T-helper 2 cell treated with Interferon-gamma antibody and Interleukin-4, amounts not matched to agents 5 μg/mL and 100 μg/mL, for 36 hours (primary cell): Measurements from ENCODE around the gene SYNE4.
A peak's percentile ranks its signal among the peaks of the same experiment; 100 is the strongest.
"Not testable (repeated sequence)": the region's sequence is repeated elsewhere in the genome, so short reads cannot be mapped to it uniquely, and the experiment has no call there.

Experiments
- DNase-seq: peaks from one replicate; pipeline ENCODE4 v3.0.0; 2021; ENCODE audit warnings: low spot score
- H3K27ac Mint-ChIP-seq: one replicate; pipeline ENCODE4 v1.8.0; 2021; ENCODE audit warnings: mild to moderate bottlenecking, mixed read lengths
- H3K27me3 Mint-ChIP-seq: one replicate; pipeline ENCODE4 v1.8.0; 2021; ENCODE audit warnings: low read depth, mixed read lengths
- H3K36me3 Mint-ChIP-seq: one replicate; pipeline ENCODE4 v1.8.0; 2021; ENCODE audit warnings: low read depth, mixed read lengths
- H3K4me1 Mint-ChIP-seq: one replicate; pipeline ENCODE4 v1.8.0; 2021; ENCODE audit warnings: low read depth, mixed read lengths
- H3K4me3 Mint-ChIP-seq: one replicate; pipeline ENCODE4 v1.8.0; 2022; ENCODE audit warnings: mild to moderate bottlenecking, moderate library complexity, mixed read lengths
- H3K9me3 Mint-ChIP-seq: one replicate; pipeline ENCODE4 v1.8.0; 2021; ENCODE audit warnings: mixed read lengths

The SYNE4 gene

GRCh38 chr19:35990156-35990555 lies 18.5 kb downstream of the SYNE4 start:
- Mint-ChIP-seq H3K9me3 (peaks cover 5% of the 10 kb centered on the region), H3K36me3 (no peaks in the 10 kb centered on the region), H3K27me3 (peaks cover 35% of the 10 kb centered on the region), H3K4me3 (no peak overlapping the region), H3K27ac (no peak overlapping the region), H3K4me1 (peaks cover 5% of the 10 kb centered on the region)
- no peak for DNase-seq

- Mint-ChIP-seq H3K36me3 (no peaks in the 10 kb centered on the region), H3K27ac (no peak overlapping the region), H3K9me3 (peaks cover 5% of the 10 kb centered on the region), H3K4me1 (no peaks in the 10 kb centered on the region), H3K4me3 (no peak overlapping the region), H3K27me3 (peaks cover 45% of the 10 kb centered on the region)
- DNase-seq: no peak
Measured at GRCh38 chr19:35988824-35989223, 19.8 kb downstream of the SYNE4 start.

- Mint-ChIP-seq H3K27me3 (peaks cover 45% of the 10 kb centered on the region), H3K4me1 (no peaks in the 10 kb centered on the region), H3K4me3 (no peak overlapping the region), H3K36me3 (no peaks in the 10 kb centered on the region), H3K27ac (no peak overlapping the region), H3K9me3 (peaks cover 5% of the 10 kb centered on the region)
- DNase-seq: no peak
Measured at GRCh38 chr19:35987571-35987896, 21.1 kb downstream of the SYNE4 start.

- H3K27ac Mint-ChIP-seq: no peak overlapping the region
- no peaks in the 10 kb centered on the region for H3K4me1 Mint-ChIP-seq
- H3K36me3 Mint-ChIP-seq: no peaks in the 10 kb centered on the region
- H3K4me3 Mint-ChIP-seq: peak overlapping the region; percentile 82
- H3K9me3 Mint-ChIP-seq: peaks cover 5% of the 10 kb centered on the region
- H3K27me3 Mint-ChIP-seq: peaks cover 45% of the 10 kb centered on the region
- DNase-seq: no peak
Measured at GRCh38 chr19:35986664-35987570, 21.7 kb downstream of the SYNE4 start.

GRCh38 chr19:35986111-35986510 lies 22.5 kb downstream of the SYNE4 start:
- H3K4me1 Mint-ChIP-seq: no peaks in the 10 kb centered on the region
- H3K27ac Mint-ChIP-seq: no peak overlapping the region
- peaks cover 45% of the 10 kb centered on the region for H3K27me3 Mint-ChIP-seq
- H3K9me3 Mint-ChIP-seq: peaks cover 5% of the 10 kb centered on the region
- DNase-seq: no peak
- no peak overlapping the region for H3K4me3 Mint-ChIP-seq
- H3K36me3 Mint-ChIP-seq: no peaks in the 10 kb centered on the region

GRCh38 chr19:35983177-35983576 lies 25.4 kb downstream of the SYNE4 start:
- Mint-ChIP-seq H3K27me3 (peaks cover 35% of the 10 kb centered on the region), H3K36me3 (no peaks in the 10 kb centered on the region), H3K9me3 (no peaks in the 10 kb centered on the region), H3K27ac (no peak overlapping the region), H3K4me1 (no peaks in the 10 kb centered on the region), H3K4me3 (no peak overlapping the region)
- no peak for DNase-seq

GRCh38 chr19:35980997-35981396 lies 27.6 kb downstream of the SYNE4 start:
- H3K36me3 Mint-ChIP-seq, H3K27ac Mint-ChIP-seq, H3K9me3 Mint-ChIP-seq, H3K4me1 Mint-ChIP-seq, H3K4me3 Mint-ChIP-seq, DNase-seq: not testable (repeated sequence)
- peaks cover 23% of the 10 kb centered on the region for H3K27me3 Mint-ChIP-seq

GRCh38 chr19:35978832-35979365 lies 29.7 kb downstream of the SYNE4 start:
- no peak overlapping the region for H3K27ac Mint-ChIP-seq
- no peak overlapping the region for H3K4me3 Mint-ChIP-seq
- peaks cover 5% of the 10 kb centered on the region for H3K27me3 Mint-ChIP-seq
- H3K9me3 Mint-ChIP-seq: no peaks in the 10 kb centered on the region
- H3K36me3 Mint-ChIP-seq: no peaks in the 10 kb centered on the region
- no peak for DNase-seq
- H3K4me1 Mint-ChIP-seq: no peaks in the 10 kb centered on the region

- Mint-ChIP-seq H3K27ac (no peak overlapping the region), H3K4me3 (no peak overlapping the region), H3K9me3 (no peaks in the 10 kb centered on the region), H3K4me1 (no peaks in the 10 kb centered on the region), H3K36me3 (no peaks in the 10 kb centered on the region), H3K27me3 (peaks cover 5% of the 10 kb centered on the region)
- no peak for DNase-seq
Measured at GRCh38 chr19:35978271-35978670, 30.3 kb downstream of the SYNE4 start.

GRCh38 chr19:35977446-35978222 lies 31.0 kb downstream of the SYNE4 start:
- DNase-seq: no peak
- no peaks in the 10 kb centered on the region for H3K4me1 Mint-ChIP-seq

GRCh38 chr19:35975608-35976214 lies 32.9 kb downstream of the SYNE4 start:
- DNase-seq: no peak
- no peaks in the 10 kb centered on the region for H3K9me3 Mint-ChIP-seq
- no peaks in the 10 kb centered on the region for H3K4me1 Mint-ChIP-seq
- H3K4me3 Mint-ChIP-seq: no peak overlapping the region
- no peak overlapping the region for H3K27ac Mint-ChIP-seq
- peaks cover 5% of the 10 kb centered on the region for H3K27me3 Mint-ChIP-seq
- no peaks in the 10 kb centered on the region for H3K36me3 Mint-ChIP-seq

More at GRCh38 chr19:35977446-35978222, 31.0 kb downstream of the SYNE4 start:
- H3K27ac Mint-ChIP-seq: no peak overlapping the region
- peaks cover 5% of the 10 kb centered on the region for H3K27me3 Mint-ChIP-seq
- no peak overlapping the region for H3K4me3 Mint-ChIP-seq
- no peaks in the 10 kb centered on the region for H3K9me3 Mint-ChIP-seq
- no peaks in the 10 kb centered on the region for H3K36me3 Mint-ChIP-seq

GRCh38 chr19:35973487-35973886 lies 35.1 kb downstream of the SYNE4 start:
- no peaks in the 10 kb centered on the region for H3K36me3 Mint-ChIP-seq
- H3K27ac Mint-ChIP-seq: no peak overlapping the region
- peaks cover 2% of the 10 kb centered on the region for H3K4me1 Mint-ChIP-seq
- H3K9me3 Mint-ChIP-seq: no peaks in the 10 kb centered on the region
- no peak overlapping the region for H3K4me3 Mint-ChIP-seq
- no peak for DNase-seq
- peaks cover 3% of the 10 kb centered on the region for H3K27me3 Mint-ChIP-seq

- H3K27ac Mint-ChIP-seq: no peak overlapping the region
- peaks cover 2% of the 10 kb centered on the region for H3K27me3 Mint-ChIP-seq
- no peak overlapping the region for H3K4me3 Mint-ChIP-seq
- H3K36me3 Mint-ChIP-seq: no peaks in the 10 kb centered on the region
- no peaks in the 10 kb centered on the region for H3K9me3 Mint-ChIP-seq
- peaks cover 2% of the 10 kb centered on the region for H3K4me1 Mint-ChIP-seq
- DNase-seq: no peak
Measured at GRCh38 chr19:35966771-35967170, 41.8 kb downstream of the SYNE4 start.

- no peaks in the 10 kb centered on the region for H3K36me3 Mint-ChIP-seq
- H3K4me3 Mint-ChIP-seq: no peak overlapping the region
- no peaks in the 10 kb centered on the region for H3K9me3 Mint-ChIP-seq
- peaks cover 1% of the 10 kb centered on the region for H3K4me1 Mint-ChIP-seq
- peaks cover 9% of the 10 kb centered on the region for H3K27me3 Mint-ChIP-seq
- no peak overlapping the region for H3K27ac Mint-ChIP-seq
- DNase-seq: peak; percentile 39
Measured at GRCh38 chr19:35963514-35963913, 45.1 kb downstream of the SYNE4 start.
